Posterior cingulate gyrus (tissue), 11 donors: ENCODE measurements around the gene MUC5AC.
"Not testable (repeated sequence)": the region's sequence is repeated elsewhere in the genome, so short reads cannot be mapped to it uniquely, and the experiment has no call there.

Source experiments
- DNase-seq, 10 donors: peaks; one replicate each; pipeline versions ENCODE4 v3.0.0 to v3.0.0-alpha.2; 2020 to 2021; ENCODE audit warnings: mixed read lengths in 3 of 10
- intact Hi-C: fragments of 100-400 bp; cut with DNase I; formaldehyde crosslinking; loops from one replicate; pipeline ENCODE4 v1.15.1; 2023

MUC5AC gene

DNA sequence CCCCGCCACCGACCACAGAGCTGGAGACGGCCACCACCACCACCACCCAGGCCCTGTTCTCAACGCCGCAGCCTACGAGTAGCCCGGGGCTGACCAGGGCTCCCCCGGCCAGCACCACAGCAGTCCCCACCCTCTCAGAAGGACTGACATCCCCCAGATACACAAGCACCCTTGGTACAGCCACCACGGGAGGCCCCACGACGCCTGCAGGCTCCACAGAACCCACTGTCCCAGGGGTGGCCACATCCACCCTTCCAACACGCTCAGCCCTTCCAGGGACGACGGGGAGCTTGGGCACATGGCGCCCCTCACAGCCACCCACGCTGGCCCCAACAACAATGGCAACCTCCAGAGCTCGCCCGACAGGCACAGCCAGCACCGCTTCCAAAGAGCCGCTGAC, 84.0 kb downstream of the MUC5AC start:
- intact Hi-C loops: no loop called here
- DNase-seq: no peak

DNA sequence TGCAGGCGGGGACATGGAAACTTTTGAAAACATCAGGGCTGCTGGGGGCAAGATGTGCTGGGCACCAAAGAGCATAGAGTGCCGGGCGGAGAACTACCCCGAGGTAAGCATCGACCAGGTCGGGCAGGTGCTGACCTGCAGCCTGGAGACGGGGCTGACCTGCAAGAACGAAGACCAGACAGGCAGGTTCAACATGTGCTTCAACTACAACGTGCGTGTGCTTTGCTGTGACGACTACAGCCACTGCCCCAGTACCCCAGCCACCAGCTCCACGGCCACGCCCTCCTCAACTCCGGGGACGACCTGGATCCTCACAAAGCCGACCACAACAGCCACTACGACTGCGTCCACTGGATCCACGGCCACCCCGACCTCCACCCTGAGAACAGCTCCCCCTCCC, 84.5 kb downstream of the MUC5AC start:
- DNase-seq: no peak
- intact Hi-C loops: no loop called here

DNA sequence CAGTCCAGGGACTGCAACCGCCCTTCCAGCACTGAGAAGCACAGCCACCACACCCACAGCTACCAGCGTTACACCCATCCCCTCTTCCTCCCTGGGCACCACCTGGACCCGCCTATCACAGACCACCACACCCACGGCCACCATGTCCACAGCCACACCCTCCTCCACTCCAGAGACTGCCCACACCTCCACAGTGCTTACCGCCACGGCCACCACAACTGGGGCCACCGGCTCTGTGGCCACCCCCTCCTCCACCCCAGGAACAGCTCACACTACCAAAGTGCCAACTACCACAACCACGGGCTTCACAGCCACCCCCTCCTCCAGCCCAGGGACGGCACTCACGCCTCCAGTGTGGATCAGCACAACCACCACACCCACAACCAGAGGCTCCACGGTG, 85.0 kb downstream of the MUC5AC start:
- DNase-seq, intact Hi-C loops: not testable (repeated sequence)

GRCh38 chr11:1243521-1243920, 85.8 kb downstream of the MUC5AC start:
- DNase-seq, intact Hi-C loops: not testable (repeated sequence)

GRCh38 chr11:1244557-1244956, 86.8 kb downstream of the MUC5AC start:
- DNase-seq, intact Hi-C loops: not testable (repeated sequence)

DNA sequence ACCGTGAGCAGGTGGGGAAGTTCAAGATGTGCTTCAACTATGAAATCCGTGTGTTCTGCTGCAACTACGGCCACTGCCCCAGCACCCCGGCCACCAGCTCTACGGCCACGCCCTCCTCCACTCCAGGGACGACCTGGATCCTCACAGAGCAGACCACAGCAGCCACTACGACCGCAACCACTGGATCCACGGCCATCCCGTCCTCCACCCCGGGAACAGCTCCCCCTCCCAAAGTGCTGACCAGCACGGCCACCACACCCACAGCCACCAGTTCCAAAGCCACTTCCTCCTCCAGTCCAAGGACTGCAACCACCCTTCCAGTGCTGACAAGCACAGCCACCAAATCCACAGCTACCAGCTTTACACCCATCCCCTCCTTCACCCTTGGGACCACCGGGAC, 88.0 kb downstream of the MUC5AC start:
- intact Hi-C loops: not testable (repeated sequence)

GRCh38 chr11:1246301-1246700, 88.5 kb downstream of the MUC5AC start:
- intact Hi-C loops, DNase-seq: not testable (repeated sequence)

More for the DNA sequence above, 88.0 kb downstream of the MUC5AC start:
- DNase-seq: not testable (repeated sequence)

- DNase-seq, intact Hi-C loops: not testable (repeated sequence)
Observed at GRCh38 chr11:1247026-1247425, 89.3 kb downstream of the MUC5AC start.

- DNase-seq, intact Hi-C loops: not testable (repeated sequence)
Observed at GRCh38 chr11:1248951-1249350, 91.2 kb downstream of the MUC5AC start.

GRCh38 chr11:1250411-1250810, 92.7 kb downstream of the MUC5AC start:
- intact Hi-C loops, DNase-seq: not testable (repeated sequence)
